Measurements from ENCODE around the gene BEST2. TPM values are rescaled to one million over a fixed set of nuclear protein-coding genes. Genes with fewer than 3 reads are reported as not detected.

Gene BEST2
- polyA plus RNA-seq, 2 donors, result 0.06 TPM

GRCh38 chr19:12774588-12775555, 23.3 kb downstream of the BEST2 start, which contains the start of gene HOOK2:
Gene HOOK2, minus strand, starts transcription at chr19:12775552. Its CDS starts 103 bp downstream, at chr19:12775449.
- Histone ChIP-seq H3K36me3 (ENCODE audit: control insufficient read depth in 2 of 2, insufficient read depth in 2 of 2, low read length in 1 of 2) (peaks cover 5 to 19% of the 10 kb centered on the region in 2 donors), H3K4me1 (ENCODE audit: control insufficient read depth in 2 of 2, insufficient read depth in 2 of 2, low read length in 1 of 2) (peaks cover 0 to 17% of the 10 kb centered on the region in 2 donors), H3K4me3 (ENCODE audit: low read depth in 1 of 2, low read length in 2 of 2) (peak within 1 kb of the TSS; percentile 68 to 77), H3K9me3 (ENCODE audit: control insufficient read depth in 2 of 2, insufficient read depth in 1 of 2, low read depth in 1 of 2, low read length in 1 of 2) (no peaks in the 10 kb centered on the region), H3K27ac (ENCODE audit: low read depth in 2 of 2, low read length in 1 of 2) (peak within 1 kb of the TSS; percentile 96 to 98), H3K27me3 (ENCODE audit: control insufficient read depth in 1 of 2, insufficient read depth in 2 of 2, low read length in 2 of 2) (no peaks in the 10 kb centered on the region)
- WGBS, 2 donors, result 13 to 14% methylated on average over 58 of the region's 58 CpGs

- peaks cover 0 to 17% of the 10 kb centered on the region in 2 donors for H3K4me1 ChIP-seq (ENCODE audit: control insufficient read depth in 2 of 2, insufficient read depth in 2 of 2, low read length in 1 of 2)
- H3K36me3 ChIP-seq (ENCODE audit: control insufficient read depth in 2 of 2, insufficient read depth in 2 of 2, low read length in 1 of 2), result peaks cover 0 to 4% of the 10 kb centered on the region in 2 donors
- peak overlapping the region; percentile 63 to 66 for H3K4me3 ChIP-seq (ENCODE audit: low read depth in 1 of 2, low read length in 2 of 2)
- no peaks in the 10 kb centered on the region for H3K9me3 ChIP-seq (ENCODE audit: control insufficient read depth in 2 of 2, insufficient read depth in 1 of 2, low read depth in 1 of 2, low read length in 1 of 2)
- H3K27me3 ChIP-seq (ENCODE audit: control insufficient read depth in 1 of 2, insufficient read depth in 2 of 2, low read length in 2 of 2), result no peaks in the 10 kb centered on the region
- WGBS, 2 donors, result 5 to 8% methylated on average over 43 of the region's 43 CpGs
- peak overlapping the region; percentile 96 to 99 for H3K27ac ChIP-seq (ENCODE audit: low read depth in 2 of 2, low read length in 1 of 2)
These were observed 25.8 kb downstream of the BEST2 start for GRCh38 chr19:12777217-12778016.

GRCh38 chr19:12778017-12778904, 26.7 kb downstream of the BEST2 start:
- WGBS, 2 donors, result 1 to 2% methylated on average over 42 to 44 of the region's 44 CpGs
- Histone ChIP-seq H3K4me1 (ENCODE audit: control insufficient read depth in 2 of 2, insufficient read depth in 2 of 2, low read length in 1 of 2) (peaks cover 5 to 17% of the 10 kb centered on the region in 2 donors), H3K4me3 (ENCODE audit: low read depth in 1 of 2, low read length in 2 of 2) (peak overlapping the region; percentile 63 to 66)

GRCh38 chr19:12778905-12779161, 27.2 kb downstream of the BEST2 start:
- WGBS, 2 donors, result 18 to 51% methylated on average over 6 of the region's 6 CpGs
- Histone ChIP-seq H3K4me3 (ENCODE audit: low read depth in 1 of 2, low read length in 2 of 2) (peak overlapping the region; percentile 63 to 66), H3K27me3 (ENCODE audit: control insufficient read depth in 1 of 2, insufficient read depth in 2 of 2, low read length in 2 of 2) (no peaks in the 10 kb centered on the region), H3K36me3 (ENCODE audit: control insufficient read depth in 2 of 2, insufficient read depth in 2 of 2, low read length in 1 of 2) (peaks cover 0 to 4% of the 10 kb centered on the region in 2 donors), H3K4me1 (ENCODE audit: control insufficient read depth in 2 of 2, insufficient read depth in 2 of 2, low read length in 1 of 2) (peaks cover 7 to 22% of the 10 kb centered on the region in 2 donors), H3K9me3 (ENCODE audit: control insufficient read depth in 2 of 2, insufficient read depth in 1 of 2, low read depth in 1 of 2, low read length in 1 of 2) (no peaks in the 10 kb centered on the region), H3K27ac (ENCODE audit: low read depth in 2 of 2, low read length in 1 of 2) (peak overlapping the region; percentile 96 to 99)

More at GRCh38 chr19:12778017-12778904, 26.7 kb downstream of the BEST2 start:
- Histone ChIP-seq H3K36me3 (ENCODE audit: control insufficient read depth in 2 of 2, insufficient read depth in 2 of 2, low read length in 1 of 2) (peaks cover 0 to 4% of the 10 kb centered on the region in 2 donors), H3K27ac (ENCODE audit: low read depth in 2 of 2, low read length in 1 of 2) (peak overlapping the region; percentile 96 to 99), H3K27me3 (ENCODE audit: control insufficient read depth in 1 of 2, insufficient read depth in 2 of 2, low read length in 2 of 2) (no peaks in the 10 kb centered on the region), H3K9me3 (ENCODE audit: control insufficient read depth in 2 of 2, insufficient read depth in 1 of 2, low read depth in 1 of 2, low read length in 1 of 2) (no peaks in the 10 kb centered on the region)

GRCh38 chr19:12779162-12779993, 27.8 kb downstream of the BEST2 start:
- Histone ChIP-seq H3K4me3 (ENCODE audit: low read depth in 1 of 2, low read length in 2 of 2) (peak overlapping the region; percentile 63 to 66), H3K4me1 (ENCODE audit: control insufficient read depth in 2 of 2, insufficient read depth in 2 of 2, low read length in 1 of 2) (peaks cover 7 to 24% of the 10 kb centered on the region in 2 donors), H3K27me3 (ENCODE audit: control insufficient read depth in 1 of 2, insufficient read depth in 2 of 2, low read length in 2 of 2) (no peaks in the 10 kb centered on the region), H3K9me3 (ENCODE audit: control insufficient read depth in 2 of 2, insufficient read depth in 1 of 2, low read depth in 1 of 2, low read length in 1 of 2) (no peaks in the 10 kb centered on the region), H3K27ac (ENCODE audit: low read depth in 2 of 2, low read length in 1 of 2) (peak overlapping the region; percentile 96 to 99), H3K36me3 (ENCODE audit: control insufficient read depth in 2 of 2, insufficient read depth in 2 of 2, low read length in 1 of 2) (peaks cover 0 to 2% of the 10 kb centered on the region in 2 donors)
- WGBS, 2 donors, result 53 to 63% methylated on average over 15 of the region's 15 CpGs

GRCh38 chr19:12782174-12782423, 30.5 kb downstream of the BEST2 start:
- Histone ChIP-seq H3K36me3 (ENCODE audit: control insufficient read depth in 2 of 2, insufficient read depth in 2 of 2, low read length in 1 of 2) (no peaks in the 10 kb centered on the region), H3K4me1 (ENCODE audit: control insufficient read depth in 2 of 2, insufficient read depth in 2 of 2, low read length in 1 of 2) (peaks cover 7 to 34% of the 10 kb centered on the region in 2 donors), H3K27ac (ENCODE audit: low read depth in 2 of 2, low read length in 1 of 2) (peak overlapping the region; percentile 92 to 99), H3K4me3 (ENCODE audit: low read depth in 1 of 2, low read length in 2 of 2) (peak overlapping the region; percentile 46 to 57), H3K9me3 (ENCODE audit: control insufficient read depth in 2 of 2, insufficient read depth in 1 of 2, low read depth in 1 of 2, low read length in 1 of 2) (no peaks in the 10 kb centered on the region), H3K27me3 (ENCODE audit: control insufficient read depth in 1 of 2, insufficient read depth in 2 of 2, low read length in 2 of 2) (no peaks in the 10 kb centered on the region)
- 2% methylated on average over 12 of the region's 12 CpGs for WGBS, 2 donors

GRCh38 chr19:12782424-12783290, 31.1 kb downstream of the BEST2 start:
- no peaks in the 10 kb centered on the region for H3K9me3 ChIP-seq (ENCODE audit: control insufficient read depth in 2 of 2, insufficient read depth in 1 of 2, low read depth in 1 of 2, low read length in 1 of 2)
- H3K4me3 ChIP-seq (ENCODE audit: low read depth in 1 of 2, low read length in 2 of 2), result peak overlapping the region; percentile 46 to 57
- H3K36me3 ChIP-seq (ENCODE audit: control insufficient read depth in 2 of 2, insufficient read depth in 2 of 2, low read length in 1 of 2), result no peaks in the 10 kb centered on the region
- no peaks in the 10 kb centered on the region for H3K27me3 ChIP-seq (ENCODE audit: control insufficient read depth in 1 of 2, insufficient read depth in 2 of 2, low read length in 2 of 2)
- peaks cover 7 to 34% of the 10 kb centered on the region in 2 donors for H3K4me1 ChIP-seq (ENCODE audit: control insufficient read depth in 2 of 2, insufficient read depth in 2 of 2, low read length in 1 of 2)
- 1% methylated on average over 66 to 88 of the region's 88 CpGs for WGBS, 2 donors
- peak overlapping the region; percentile 92 to 99 for H3K27ac ChIP-seq (ENCODE audit: low read depth in 2 of 2, low read length in 1 of 2)

GRCh38 chr19:12783291-12783848, 31.8 kb downstream of the BEST2 start:
- H3K4me1 ChIP-seq (ENCODE audit: control insufficient read depth in 2 of 2, insufficient read depth in 2 of 2, low read length in 1 of 2), result peaks cover 7 to 35% of the 10 kb centered on the region in 2 donors
- H3K27ac ChIP-seq (ENCODE audit: low read depth in 2 of 2, low read length in 1 of 2), result peak overlapping the region; percentile 92 to 99
- H3K4me3 ChIP-seq (ENCODE audit: low read depth in 1 of 2, low read length in 2 of 2), result peak overlapping the region; percentile 46 to 57
- no peaks in the 10 kb centered on the region for H3K36me3 ChIP-seq (ENCODE audit: control insufficient read depth in 2 of 2, insufficient read depth in 2 of 2, low read length in 1 of 2)
- 6 to 11% methylated on average over 15 to 16 of the region's 16 CpGs for WGBS, 2 donors
- H3K9me3 ChIP-seq (ENCODE audit: control insufficient read depth in 2 of 2, insufficient read depth in 1 of 2, low read depth in 1 of 2, low read length in 1 of 2), result no peaks in the 10 kb centered on the region
- no peaks in the 10 kb centered on the region for H3K27me3 ChIP-seq (ENCODE audit: control insufficient read depth in 1 of 2, insufficient read depth in 2 of 2, low read length in 2 of 2)
